Naive thymus-derived CD4-positive, alpha-beta T cell (primary cell): ENCODE measurements around the gene REXO1. TPM values are rescaled to one million over a fixed set of nuclear protein-coding genes. Genes with fewer than 3 reads are reported as not detected.
A peak's percentile ranks its signal among the peaks of the same experiment; 100 is the strongest.

Experiments
- ATAC-seq: fragments of 150-1000 bp; cut with Tn5 transposase; 2 replicates; pipeline ENCODE4 v1.10.0; 2021; ENCODE audit warnings: mild to moderate bottlenecking, moderate library complexity
- CTCF ChIA-PET: fragments of 350-600 bp; sonication (Branson Sonifier 250); formaldehyde crosslinking; loops from one replicate; lab custom pipeline; 2021; ENCODE audit warnings: antibody characterized with exemption; lab: Charles Lee
- POLR2A ChIA-PET: fragments of 350-600 bp; sonication (Branson Sonifier 250); formaldehyde crosslinking; loops from one replicate; lab custom pipeline; 2021; ENCODE audit warnings: antibody characterized with exemption, inconsistent platforms; lab: Charles Lee
- DNase-seq, 9 donors: peaks; one replicate each; pipeline versions ENCODE4 v3.0.0 to v3.0.0-alpha.2; 2020 to 2022; ENCODE audit warnings: mixed read lengths in 1 of 9
- H3K27ac ChIP-seq: one replicate; pipeline ENCODE4 v1.7.0; 2013; ENCODE audit warnings: mild to moderate bottlenecking, low read depth, low read length, moderate library complexity
- H3K27me3 ChIP-seq, 2 donors: one replicate each; pipeline ENCODE4 v1.7.0; 2013; ENCODE audit warnings: low read length in 2 of 2, mild to moderate bottlenecking in 2 of 2, moderate library complexity in 2 of 2; ENCODE audit not compliant: control insufficient read depth in 2 of 2, insufficient read depth in 2 of 2
- H3K36me3 ChIP-seq, 3 experiments: 1 replicate in 2 of 3; 2 replicates in 1 of 3; pipeline ENCODE4 v1.7.0; 2013; ENCODE audit warnings: low read length in 3 of 3, mild to moderate bottlenecking in 3 of 3, moderate library complexity in 1 of 3; ENCODE audit not compliant: insufficient read depth in 3 of 3, control insufficient read depth in 2 of 3
- H3K4me1 ChIP-seq, 2 donors: one replicate each; pipeline ENCODE4 v1.7.0; 2013; ENCODE audit warnings: low read length in 2 of 2, mild to moderate bottlenecking in 2 of 2, moderate library complexity in 1 of 2; ENCODE audit not compliant: control insufficient read depth in 2 of 2, insufficient read depth in 2 of 2
- H3K4me3 ChIP-seq: 2 replicates; pipeline ENCODE4 v1.7.0; 2013; ENCODE audit warnings: mild to moderate bottlenecking, low read length
- H3K9me3 ChIP-seq, 3 experiments: 1 replicate in 2 of 3; 2 replicates in 1 of 3; pipeline ENCODE4 v1.7.0; 2013; ENCODE audit warnings: low read length in 3 of 3; ENCODE audit not compliant: control insufficient read depth in 2 of 3
- H3K27ac Mint-ChIP-seq, 9 donors: one replicate each; pipeline ENCODE4 v1.8.0; 2020 to 2022; ENCODE audit warnings: mixed read lengths in 9 of 9, mild to moderate bottlenecking in 8 of 9, moderate library complexity in 5 of 9, inconsistent platforms in 2 of 9
- H3K27me3 Mint-ChIP-seq, 5 donors: one replicate each; pipeline ENCODE4 v1.8.0; 2021 to 2022; ENCODE audit warnings: mixed read lengths in 5 of 5, mild to moderate bottlenecking in 1 of 5
- H3K36me3 Mint-ChIP-seq, 5 donors: one replicate each; pipeline ENCODE4 v1.8.0; 2020 to 2022; ENCODE audit warnings: mixed read lengths in 5 of 5, mild to moderate bottlenecking in 3 of 5, inconsistent platforms in 1 of 5
- H3K4me1 Mint-ChIP-seq, 7 donors: one replicate each; pipeline ENCODE4 v1.8.0; 2020 to 2022; ENCODE audit warnings: mixed read lengths in 7 of 7, mild to moderate bottlenecking in 3 of 7, inconsistent platforms in 1 of 7
- H3K4me3 Mint-ChIP-seq, 10 donors: one replicate each; pipeline ENCODE4 v1.8.0; 2020 to 2022; ENCODE audit warnings: mild to moderate bottlenecking in 10 of 10, mixed read lengths in 10 of 10, moderate library complexity in 6 of 10, inconsistent platforms in 2 of 10
- H3K9me3 Mint-ChIP-seq, 11 donors: one replicate each; pipeline ENCODE4 v1.8.0; 2020 to 2022; ENCODE audit warnings: mixed read lengths in 11 of 11, mild to moderate bottlenecking in 4 of 11, inconsistent platforms in 1 of 11, moderate library complexity in 1 of 11
- intact Hi-C, 2 donors: fragments of 100-400 bp; cut with micrococcal nuclease; formaldehyde crosslinking; loops; one replicate each; pipeline ENCODE4 v1.15.1; 2023
- polyA plus RNA-seq, 2 donors: library from polyadenylated mRNA; unstranded; fragments of 300-500 nt; fragmentation: Illumina TruSeq; gene quantifications; one replicate each; pipeline ENCODE4 v1.2.3, GENCODE V29; 2021
- total RNA-seq, 6 experiments: library from RNA in 5 of 6; stranded (reverse) in 5 of 6; gene quantifications; 1 replicate in 5 of 6; 2 replicates in 1 of 6; pipeline ENCODE4 v1.2.3 and lab custom pipeline; 2021 to 2026

REXO1 gene
- total and polyA plus RNA-seq, 7 experiments from 2014 or later = 5.4 to 92.6 (median 56.7) TPM

GRCh38 chr19:1773184-1773583, 75.1 kb downstream of the REXO1 start:
- no peak overlapping the region for H3K27ac Mint-ChIP-seq
- POLR2A ChIA-PET = no interaction called here
- no peaks in the 10 kb centered on the region for H3K36me3 ChIP-seq
- peaks cover 61 to 72% (median 69%) of the 10 kb centered on the region in 5 donors for H3K27me3 Mint-ChIP-seq
- H3K36me3 Mint-ChIP-seq = peaks cover 0 to 20% (median 6%) of the 10 kb centered on the region in 5 donors
- CTCF ChIA-PET = no interaction called here
- H3K4me3 Mint-ChIP-seq = no peak overlapping the region
- intact Hi-C loops = no loop called here
- peaks cover 0 to 11% (median 0%) of the 10 kb centered on the region in 3 experiments for H3K9me3 ChIP-seq
- H3K27me3 ChIP-seq = peaks cover 4 to 11% of the 10 kb centered on the region in 2 donors
- no peak overlapping the region for H3K4me3 ChIP-seq
- peaks cover 0 to 7% (median 0%) of the 10 kb centered on the region in 7 donors for H3K4me1 Mint-ChIP-seq
- ATAC-seq (no peak), DNase-seq (no peak)
- no peaks in the 10 kb centered on the region for H3K4me1 ChIP-seq
- H3K27ac ChIP-seq = no peak overlapping the region
- peaks cover 6 to 32% (median 18%) of the 10 kb centered on the region in 11 donors for H3K9me3 Mint-ChIP-seq

- Mint-ChIP-seq H3K4me3 (no peak overlapping the region), H3K36me3 (peaks cover 0 to 20% (median 3%) of the 10 kb centered on the region in 5 donors), H3K4me1 (peaks cover 0 to 1% (median 0%) of the 10 kb centered on the region in 7 donors), H3K9me3 (peaks cover 6 to 32% (median 18%) of the 10 kb centered on the region in 11 donors), H3K27ac (no peak overlapping the region), H3K27me3 (peaks cover 54 to 73% (median 65%) of the 10 kb centered on the region in 5 donors)
- ATAC-seq (no peak), DNase-seq (no peak)
- intact Hi-C loops = no loop called here
- CTCF ChIA-PET = interaction anchor here (0.6 to 1.0 kb wide), 2 partner anchors 23 to 78 kb away, joined by 3 read pairs; no protein-coding TSS in a partner anchor
- Histone ChIP-seq H3K27ac (no peak overlapping the region), H3K9me3 (peaks cover 0 to 11% (median 0%) of the 10 kb centered on the region in 3 experiments), H3K4me3 (no peak overlapping the region), H3K27me3 (peaks cover 13 to 16% of the 10 kb centered on the region in 2 donors), H3K4me1 (no peaks in the 10 kb centered on the region), H3K36me3 (no peaks in the 10 kb centered on the region)
- POLR2A ChIA-PET = no interaction called here
Observed at GRCh38 chr19:1770866-1771576, 77.3 kb downstream of the REXO1 start.

- POLR2A ChIA-PET = interaction anchor here (0.9 kb wide), 1 partner anchor 501 kb away, joined by 3 read pairs; no protein-coding TSS in a partner anchor
- no peak for DNase-seq
- intact Hi-C loops = loop anchor here in 1 of 2 donors (5.0 kb wide), 1 partner anchor 222 kb away; no protein-coding TSS in a partner anchor
- Mint-ChIP-seq H3K27ac (no peak overlapping the region), H3K4me3 (no peak overlapping the region), H3K27me3 (peaks cover 64 to 82% (median 76%) of the 10 kb centered on the region in 5 donors), H3K36me3 (peaks cover 0 to 20% (median 3%) of the 10 kb centered on the region in 5 donors), H3K9me3 (peaks cover 5 to 32% (median 18%) of the 10 kb centered on the region in 11 donors), H3K4me1 (no peaks in the 10 kb centered on the region)
- Histone ChIP-seq H3K27ac (no peak overlapping the region), H3K4me3 (no peak overlapping the region), H3K9me3 (peaks cover 0 to 11% (median 0%) of the 10 kb centered on the region in 3 experiments), H3K36me3 (no peaks in the 10 kb centered on the region), H3K27me3 (peaks cover 13 to 16% of the 10 kb centered on the region in 2 donors), H3K4me1 (no peaks in the 10 kb centered on the region)
- CTCF ChIA-PET = interaction anchor here (1.1 kb wide), 1 partner anchor 15 kb away, joined by 5 read pairs; no protein-coding TSS in a partner anchor
- no peak for ATAC-seq
Observed at GRCh38 chr19:1769645-1769985, 78.7 kb downstream of the REXO1 start.

- no peaks in the 10 kb centered on the region for H3K4me1 ChIP-seq
- peaks cover 0 to 11% (median 0%) of the 10 kb centered on the region in 3 experiments for H3K9me3 ChIP-seq
- ChIA-PET POLR2A (interaction anchor here (0.9 kb wide), 1 partner anchor 500 kb away, joined by 3 read pairs; no protein-coding TSS in a partner anchor), CTCF (interaction anchor here (1.1 kb wide), 1 partner anchor 14 kb away, joined by 5 read pairs; no protein-coding TSS in a partner anchor)
- H3K27ac Mint-ChIP-seq = no peak overlapping the region
- peaks cover 0 to 20% (median 2%) of the 10 kb centered on the region in 5 donors for H3K36me3 Mint-ChIP-seq
- H3K27me3 Mint-ChIP-seq = peaks cover 62 to 83% (median 72%) of the 10 kb centered on the region in 5 donors
- no peak overlapping the region for H3K27ac ChIP-seq
- no peaks in the 10 kb centered on the region for H3K36me3 ChIP-seq
- H3K4me1 Mint-ChIP-seq = no peaks in the 10 kb centered on the region
- DNase-seq (no peak), ATAC-seq (no peak)
- H3K27me3 ChIP-seq = peaks cover 13 to 16% of the 10 kb centered on the region in 2 donors
- peaks cover 4 to 29% (median 18%) of the 10 kb centered on the region in 11 donors for H3K9me3 Mint-ChIP-seq
- no peak overlapping the region for H3K4me3 Mint-ChIP-seq
- intact Hi-C loops = loop anchor here in 1 of 2 donors (5.0 kb wide), 1 partner anchor 222 kb away; no protein-coding TSS in a partner anchor
- no peak overlapping the region for H3K4me3 ChIP-seq
Observed at GRCh38 chr19:1768918-1769644, 79.2 kb downstream of the REXO1 start.

- no peak for DNase-seq
- Mint-ChIP-seq H3K27ac (no peak overlapping the region), H3K4me3 (no peak overlapping the region)
Observed at GRCh38 chr19:1768248-1768647, 80.0 kb downstream of the REXO1 start.

GRCh38 chr19:1767464-1767933, 80.8 kb downstream of the REXO1 start:
- H3K4me1 ChIP-seq = no peaks in the 10 kb centered on the region

More at GRCh38 chr19:1768248-1768647, 80.0 kb downstream of the REXO1 start:
- no peak overlapping the region for H3K4me3 ChIP-seq
- H3K4me1 ChIP-seq = no peaks in the 10 kb centered on the region
- peaks cover 13 to 16% of the 10 kb centered on the region in 2 donors for H3K27me3 ChIP-seq
- H3K36me3 Mint-ChIP-seq = peaks cover 0 to 20% (median 2%) of the 10 kb centered on the region in 5 donors
- no peaks in the 10 kb centered on the region for H3K4me1 Mint-ChIP-seq
- peaks cover 4 to 29% (median 17%) of the 10 kb centered on the region in 11 donors for H3K9me3 Mint-ChIP-seq
- intact Hi-C loops = loop anchor here in 1 of 2 donors (5.0 kb wide), 1 partner anchor 221 kb away; no protein-coding TSS in a partner anchor
- H3K36me3 ChIP-seq = no peaks in the 10 kb centered on the region
- no peak for ATAC-seq
- POLR2A ChIA-PET = no interaction called here
- peaks cover 62 to 84% (median 74%) of the 10 kb centered on the region in 5 donors for H3K27me3 Mint-ChIP-seq
- CTCF ChIA-PET = interaction anchor here (0.9 to 1.5 kb wide), 2 partner anchors 28 to 222 kb away, joined by 3 read pairs; no protein-coding TSS in a partner anchor
- peaks cover 0 to 11% (median 0%) of the 10 kb centered on the region in 3 experiments for H3K9me3 ChIP-seq
- no peak overlapping the region for H3K27ac ChIP-seq

More at GRCh38 chr19:1767464-1767933, 80.8 kb downstream of the REXO1 start:
- Histone ChIP-seq H3K4me3 (no peak overlapping the region), H3K9me3 (peaks cover 0 to 11% (median 0%) of the 10 kb centered on the region in 3 experiments), H3K27ac (no peak overlapping the region), H3K36me3 (no peaks in the 10 kb centered on the region), H3K27me3 (peaks cover 13 to 16% of the 10 kb centered on the region in 2 donors)
- Mint-ChIP-seq H3K27me3 (peaks cover 58 to 86% (median 66%) of the 10 kb centered on the region in 5 donors), H3K36me3 (peaks cover 0 to 18% (median 2%) of the 10 kb centered on the region in 5 donors), H3K4me3 (no peak overlapping the region), H3K9me3 (peaks cover 4 to 23% (median 15%) of the 10 kb centered on the region in 11 donors), H3K4me1 (no peaks in the 10 kb centered on the region), H3K27ac (no peak overlapping the region)
- ChIA-PET POLR2A (interaction anchor here (0.6 kb wide), 1 partner anchor 272 kb away, joined by 3 read pairs; no protein-coding TSS in a partner anchor), CTCF (interaction anchor here (0.9 to 1.5 kb wide), 4 partner anchors 25 to 222 kb away, joined by 3 to 5 read pairs (median 3); no protein-coding TSS in a partner anchor)
- intact Hi-C loops = loop anchor here (1.0 to 5.0 kb wide), 5 partner anchors 59 to 221 kb away; no protein-coding TSS in a partner anchor
- peak; percentile 89 for ATAC-seq
- DNase-seq = peak; percentile 26 to 77 (median 60)
